Omental fat pad (tissue), 4 donors: ENCODE results near the gene RIPPLY3. TPM values are rescaled to one million over a fixed set of nuclear protein-coding genes. Genes with fewer than 3 reads are reported as not detected.

ENCODE experiments used
- ATAC-seq: fragments of 150-250 bp; one replicate; pipeline ENCODE4 v1.9.1; 2016; ENCODE audit warnings: mild to moderate bottlenecking, moderate library complexity; ENCODE audit not compliant: low FRiP score
- DNase-seq: peaks from one replicate; pipeline ENCODE4 v3.0.0-alpha.2; 2019; ENCODE audit warnings: low spot score
- small RNA-seq: library from RNA; depleted of rRNA; stranded (forward); fragments of <200 nt; gene quantifications from one replicate; pipeline ENCODE3, GENCODE V24; 2016
- total RNA-seq, 4 donors: library from RNA; depleted of rRNA; stranded (reverse); fragments of >200 nt; gene quantifications; one replicate each; pipeline ENCODE4 v1.1.0, GENCODE V29; 2016
- TF ChIP-seq, protein P1 (sequence below), 3 donors: fragments of 450-650 bp; IDR thresholded peaks; one replicate each; pipeline ENCODE4 v1.5.1; 2016 to 2017; ENCODE audit warnings: antibody characterized with exemption in 3 of 3, mild to moderate bottlenecking in 3 of 3, moderate library complexity in 2 of 3

Gene RIPPLY3
- total RNA-seq, 4 donors from 2014 or later = not detected

DNA sequence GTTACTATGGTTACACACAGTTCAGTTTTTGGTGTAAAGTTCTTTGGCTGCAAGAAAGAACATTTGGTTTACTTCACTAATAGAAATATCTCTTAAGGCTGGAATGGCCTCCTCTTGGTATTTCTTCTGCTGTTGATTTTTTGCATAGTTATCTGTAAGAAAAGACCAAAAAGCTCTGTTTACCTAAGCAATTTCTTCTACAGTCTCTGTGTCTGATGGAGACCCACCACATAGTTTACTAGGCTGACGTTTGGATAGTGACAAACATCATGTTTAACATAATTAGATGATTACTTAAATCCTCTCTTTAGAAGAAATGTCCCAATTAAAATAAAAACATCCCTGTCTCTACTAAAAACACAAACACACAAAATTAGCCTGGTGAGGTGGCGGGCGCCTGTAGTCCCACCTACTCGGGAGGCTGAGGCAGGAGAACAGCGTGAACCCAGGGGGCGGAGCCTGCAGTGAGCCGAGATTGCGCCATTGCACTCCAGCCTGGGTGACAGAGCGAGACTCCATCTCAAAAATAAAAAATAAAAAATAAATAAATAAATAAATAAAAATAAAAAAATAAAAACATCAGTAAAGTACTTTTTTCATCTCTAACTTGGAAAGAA, 59.2 kb downstream of the RIPPLY3 start:
- DNase-seq (no peak), ATAC-seq (no peak)
- TF ChIP-seq, protein P1, sequence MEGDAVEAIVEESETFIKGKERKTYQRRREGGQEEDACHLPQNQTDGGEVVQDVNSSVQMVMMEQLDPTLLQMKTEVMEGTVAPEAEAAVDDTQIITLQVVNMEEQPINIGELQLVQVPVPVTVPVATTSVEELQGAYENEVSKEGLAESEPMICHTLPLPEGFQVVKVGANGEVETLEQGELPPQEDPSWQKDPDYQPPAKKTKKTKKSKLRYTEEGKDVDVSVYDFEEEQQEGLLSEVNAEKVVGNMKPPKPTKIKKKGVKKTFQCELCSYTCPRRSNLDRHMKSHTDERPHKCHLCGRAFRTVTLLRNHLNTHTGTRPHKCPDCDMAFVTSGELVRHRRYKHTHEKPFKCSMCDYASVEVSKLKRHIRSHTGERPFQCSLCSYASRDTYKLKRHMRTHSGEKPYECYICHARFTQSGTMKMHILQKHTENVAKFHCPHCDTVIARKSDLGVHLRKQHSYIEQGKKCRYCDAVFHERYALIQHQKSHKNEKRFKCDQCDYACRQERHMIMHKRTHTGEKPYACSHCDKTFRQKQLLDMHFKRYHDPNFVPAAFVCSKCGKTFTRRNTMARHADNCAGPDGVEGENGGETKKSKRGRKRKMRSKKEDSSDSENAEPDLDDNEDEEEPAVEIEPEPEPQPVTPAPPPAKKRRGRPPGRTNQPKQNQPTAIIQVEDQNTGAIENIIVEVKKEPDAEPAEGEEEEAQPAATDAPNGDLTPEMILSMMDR (IDR thresholded peaks at IDR 0.05) = no peak

Small RNAs within 50 kb of the gene (small RNA-seq; reads per million reads assigned to genes)
- gene RF00019 (not detected), gene RNU6-696P (not detected)

Other genes starting within 250 kb of the RIPPLY3 start
- gene HLCS, start 40.0 kb upstream of the RIPPLY3 start, total RNA-seq = 10 to 100 TPM; 14.3 to 19.3 (median 17.6) TPM
- gene PIGP, start 66.4 kb downstream of the RIPPLY3 start, total RNA-seq = 10 to 100 TPM; 13.9 to 32.1 (median 19.5) TPM
- gene TTC3, start 66.6 kb downstream of the RIPPLY3 start, total RNA-seq = 100 to 1,000 TPM in 3 of 4 donors, 10 to 100 TPM in 1; 95.4 to 241 (median 148) TPM